Tibial nerve (tissue), 4 donors: ENCODE data around the gene PEX26. TPM values are rescaled to one million over a fixed set of nuclear protein-coding genes. Genes with fewer than 3 reads are reported as not detected.
"Not testable (repeated sequence)": the region's sequence is repeated elsewhere in the genome, so short reads cannot be mapped to it uniquely, and the experiment has no call there.

Experiments used
- DNase-seq, 2 donors: peaks; one replicate each; pipeline ENCODE4 v3.0.0-alpha.2; 2019; ENCODE audit warnings: low spot score in 2 of 2
- H3K27ac ChIP-seq, 4 donors: fragments of 200-600 bp; sonication (generic) in 3 of 4; one replicate each; pipeline ENCODE4 v1.5.1; 2017 to 2019; ENCODE audit warnings: mild to moderate bottlenecking in 1 of 4
- H3K27me3 ChIP-seq, 2 donors: fragments of 200-600 bp; sonication (generic) in 1 of 2; one replicate each; pipeline versions ENCODE4 v1.5.1 to v1.6.0; 2017 to 2019
- H3K36me3 ChIP-seq, 3 donors: fragments of 200-600 bp; sonication (generic); one replicate each; pipeline ENCODE4 v1.5.1; 2018 to 2019
- H3K4me1 ChIP-seq, 4 donors: fragments of 200-600 bp; sonication (generic) in 3 of 4; one replicate each; pipeline ENCODE4 v1.5.1; 2017 to 2019
- H3K4me3 ChIP-seq, 4 donors: fragments of 200-600 bp; sonication (generic) in 3 of 4; one replicate each; pipeline ENCODE4 v1.5.1; 2017 to 2019; ENCODE audit warnings: mild to moderate bottlenecking in 1 of 4, moderate library complexity in 1 of 4
- H3K9me3 ChIP-seq, 4 donors: fragments of 200-600 bp; sonication (generic) in 3 of 4; one replicate each; pipeline ENCODE4 v1.5.1; 2017 to 2019
- CTCF ChIP-seq, 5 experiments: fragments of 200-600 bp in 3 of 5; fragments of 450-650 bp in 2 of 5; sonication (generic) in 3 of 5; IDR thresholded peaks; one replicate each; pipeline ENCODE4 v1.5.1; 2016 to 2019; ENCODE audit warnings: antibody characterized with exemption in 5 of 5, mild to moderate bottlenecking in 3 of 5, moderate library complexity in 2 of 5
- EP300 ChIP-seq, 2 donors: sonication (generic); formaldehyde crosslinking; IDR thresholded peaks; one replicate each; pipeline ENCODE4 v1.6.1; 2017; ENCODE audit warnings: antibody characterized with exemption in 2 of 2, mild to moderate bottlenecking in 1 of 2
- POLR2A ChIP-seq, 2 donors: fragments of 450-650 bp; IDR thresholded peaks; one replicate each; pipeline ENCODE4 v1.6.1; 2017; ENCODE audit warnings: antibody characterized with exemption in 2 of 2, mild to moderate bottlenecking in 2 of 2, moderate library complexity in 2 of 2
- WGBS, 2 donors: methylation state at CpG; one replicate each; pipeline ENCODE4 v1.1.5; 2018; 5-methylcytosine and 5-hydroxymethylcytosine counted together
- total RNA-seq, 4 donors: library from RNA; depleted of rRNA; stranded (reverse); fragments of >200 nt; gene quantifications; one replicate each; pipeline ENCODE4 v1.1.0, GENCODE V29; 2016

PEX26 gene
- total RNA-seq, 4 donors from 2014 or later, result 15.3 to 36.3 (median 29.4) TPM

GRCh38 chr22:18121954-18122554 lies 44.3 kb downstream of the PEX26 start:
- no peak for DNase-seq

DNA sequence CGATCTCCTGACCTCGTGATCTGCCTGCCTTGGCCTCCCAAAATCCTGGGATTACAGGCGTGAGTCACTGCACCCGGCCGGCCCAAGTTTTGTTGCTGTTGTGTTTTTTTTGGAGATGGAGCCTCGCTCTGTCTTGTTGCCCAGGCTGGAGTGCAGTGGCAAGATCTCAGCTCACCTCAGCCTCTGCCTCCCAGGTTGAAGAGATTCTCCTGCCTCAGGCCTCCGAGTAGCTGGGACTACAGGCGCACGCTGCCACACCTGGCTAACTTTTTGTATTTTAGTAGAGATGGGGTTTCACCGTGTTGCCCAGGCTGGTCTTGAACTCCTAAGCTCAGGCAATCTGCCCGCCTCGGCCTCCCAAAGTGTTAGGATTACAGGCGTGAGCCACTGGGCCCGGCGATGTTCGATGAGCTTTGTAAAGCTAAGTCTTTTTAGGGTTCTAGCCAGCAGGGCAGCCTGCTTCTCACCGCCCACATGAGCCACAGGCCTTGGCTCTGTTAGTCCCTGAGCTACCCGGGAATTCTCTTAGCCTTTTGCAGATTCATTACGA lies 45.8 kb downstream of the PEX26 start:
- not testable (repeated sequence) for H3K4me3 ChIP-seq, DNase-seq, H3K4me1 ChIP-seq, H3K27ac ChIP-seq, H3K27me3 ChIP-seq, H3K9me3 ChIP-seq
- 91 to 95% methylated on average over 19 of the region's 19 CpGs for WGBS, 2 donors
- peaks cover 0 to 31% (median 0%) of the 10 kb centered on the region in 3 donors for H3K36me3 ChIP-seq

More at GRCh38 chr22:18121954-18122554, 44.3 kb downstream of the PEX26 start:
- no peaks in the 10 kb centered on the region for H3K27me3 ChIP-seq
- H3K36me3 ChIP-seq, result peaks cover 0 to 31% (median 0%) of the 10 kb centered on the region in 3 donors
- no peak for TF ChIP-seq POLR2A (IDR thresholded peaks at IDR 0.05)
- no peak for TF ChIP-seq EP300 (IDR thresholded peaks at IDR 0.05)
- no peaks in the 10 kb centered on the region for H3K4me1 ChIP-seq
- no peak overlapping the region for H3K27ac ChIP-seq
- WGBS, 2 donors, result 78 to 86% methylated on average over 5 of the region's 5 CpGs
- no peak overlapping the region for H3K4me3 ChIP-seq
- no peaks in the 10 kb centered on the region for H3K9me3 ChIP-seq

- H3K9me3 ChIP-seq, result no peaks in the 10 kb centered on the region
- peaks cover 0 to 26% (median 0%) of the 10 kb centered on the region in 3 donors for H3K36me3 ChIP-seq
- H3K4me1 ChIP-seq, result no peaks in the 10 kb centered on the region
- no peak overlapping the region for H3K4me3 ChIP-seq
- no peaks in the 10 kb centered on the region for H3K27me3 ChIP-seq
- no peak overlapping the region for H3K27ac ChIP-seq
- 98 to 99% methylated on average over 18 of the region's 18 CpGs for WGBS, 2 donors
- TF ChIP-seq POLR2A (IDR thresholded peaks at IDR 0.05) (no peak), EP300 (IDR thresholded peaks at IDR 0.05) (no peak), CTCF (IDR thresholded peaks at IDR 0.05) (no peak)
- no peak for DNase-seq
Measured at GRCh38 chr22:18126606-18127005, 48.8 kb downstream of the PEX26 start.

GRCh38 chr22:18130018-18130417 lies 52.2 kb downstream of the PEX26 start:
- Histone ChIP-seq H3K9me3 (no peaks in the 10 kb centered on the region), H3K4me1 (peaks cover 0 to 5% (median 0%) of the 10 kb centered on the region in 4 donors), H3K27ac (no peak overlapping the region), H3K4me3 (no peak overlapping the region), H3K36me3 (peaks cover 0 to 22% (median 0%) of the 10 kb centered on the region in 3 donors), H3K27me3 (no peaks in the 10 kb centered on the region)
- WGBS, 2 donors, result 88 to 89% methylated on average over 8 of the region's 8 CpGs
- DNase-seq, result no peak
- TF ChIP-seq POLR2A (IDR thresholded peaks at IDR 0.05) (no peak), CTCF (IDR thresholded peaks at IDR 0.05) (no peak), EP300 (IDR thresholded peaks at IDR 0.05) (no peak)

GRCh38 chr22:18130699-18131429 lies 53.1 kb downstream of the PEX26 start:
- H3K9me3 ChIP-seq, result no peaks in the 10 kb centered on the region
- TF ChIP-seq POLR2A (IDR thresholded peaks at IDR 0.05), result no peak
- no peak for TF ChIP-seq CTCF (IDR thresholded peaks at IDR 0.05)
- TF ChIP-seq EP300 (IDR thresholded peaks at IDR 0.05), result no peak
- H3K4me3 ChIP-seq, result no peak overlapping the region
- H3K27me3 ChIP-seq, result no peaks in the 10 kb centered on the region
- peaks cover 0 to 22% (median 0%) of the 10 kb centered on the region in 3 donors for H3K36me3 ChIP-seq
- 93 to 95% methylated on average over 20 of the region's 20 CpGs for WGBS, 2 donors
- H3K27ac ChIP-seq, result no peak overlapping the region
- DNase-seq, result no peak
- H3K4me1 ChIP-seq, result peaks cover 0 to 5% (median 0%) of the 10 kb centered on the region in 4 donors

- Histone ChIP-seq H3K27me3 (no peaks in the 10 kb centered on the region), H3K4me1 (peaks cover 0 to 5% (median 0%) of the 10 kb centered on the region in 4 donors), H3K36me3 (peaks cover 0 to 13% (median 0%) of the 10 kb centered on the region in 3 donors), H3K4me3 (no peak overlapping the region), H3K27ac (peak overlapping the region in 1 of 4 donors; percentile 72), H3K9me3 (no peaks in the 10 kb centered on the region)
- DNase-seq, result peak in 1 of 2 donors; percentile 70
- TF ChIP-seq CTCF (IDR thresholded peaks at IDR 0.05) (no peak), EP300 (IDR thresholded peaks at IDR 0.05) (no peak), POLR2A (IDR thresholded peaks at IDR 0.05) (no peak)
- WGBS, 2 donors, result 62 to 63% methylated on average over 2 of the region's 2 CpGs
Measured at GRCh38 chr22:18133452-18133851, 55.7 kb downstream of the PEX26 start.
